CD1c-positive myeloid dendritic cell (primary cell): ENCODE data around the gene HIF1A.
"Not testable (repeated sequence)": the region's sequence is repeated elsewhere in the genome, so short reads cannot be mapped to it uniquely, and the experiment has no call there.

Experiments
- DNase-seq: peaks from one replicate; pipeline ENCODE4 v3.0.0-alpha.2; 2016; ENCODE audit errors: extremely low spot score

The HIF1A gene

GRCh38 chr14:61708693-61709092, 13.4 kb downstream of the HIF1A start:
- not testable (repeated sequence) for DNase-seq

DNA sequence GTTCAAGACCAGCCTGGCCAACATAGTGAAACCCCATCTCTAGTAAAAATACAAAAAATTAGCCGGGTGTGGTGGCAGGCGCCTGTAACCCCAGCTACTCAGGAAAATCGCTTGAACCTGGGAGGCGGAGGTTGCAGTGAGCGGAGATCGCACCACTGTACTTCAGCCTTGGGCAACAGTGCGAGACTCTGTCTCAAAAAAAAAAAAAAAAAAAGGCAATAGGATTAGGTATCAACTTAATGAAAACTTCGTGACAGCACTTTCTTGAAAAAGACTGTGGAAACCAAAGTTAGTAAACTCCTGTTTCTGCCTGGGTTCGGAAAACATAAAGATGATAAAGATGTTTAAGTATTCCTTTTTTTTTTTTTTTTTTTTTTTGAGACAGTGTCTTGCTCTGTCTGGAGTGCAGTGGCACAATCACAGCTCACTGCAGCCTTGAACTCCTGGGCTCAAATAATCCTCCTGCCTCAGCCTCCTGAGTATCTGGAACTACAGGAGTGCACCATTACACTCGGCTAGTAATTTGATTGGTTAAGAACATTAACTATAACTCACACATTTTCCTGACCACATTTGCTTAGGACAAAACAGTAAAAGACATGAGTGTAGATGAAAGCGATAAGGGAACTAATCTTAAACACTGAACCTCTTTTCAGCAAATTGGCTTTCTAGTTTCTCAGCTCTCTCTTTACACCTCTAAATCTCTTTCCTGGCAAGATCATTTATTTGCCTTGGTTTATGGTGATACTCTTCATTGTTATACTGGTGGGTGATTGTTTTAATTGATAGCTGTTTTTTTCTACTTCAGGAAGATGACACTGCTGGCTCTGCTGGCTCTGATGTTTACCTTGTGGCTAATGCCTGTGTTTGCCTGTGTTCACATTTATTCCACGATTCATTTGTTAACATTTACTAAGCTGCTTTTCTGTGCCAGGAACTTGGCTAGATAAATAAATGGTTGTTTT, 15.8 kb downstream of the HIF1A start:
- no peak for DNase-seq

DNA sequence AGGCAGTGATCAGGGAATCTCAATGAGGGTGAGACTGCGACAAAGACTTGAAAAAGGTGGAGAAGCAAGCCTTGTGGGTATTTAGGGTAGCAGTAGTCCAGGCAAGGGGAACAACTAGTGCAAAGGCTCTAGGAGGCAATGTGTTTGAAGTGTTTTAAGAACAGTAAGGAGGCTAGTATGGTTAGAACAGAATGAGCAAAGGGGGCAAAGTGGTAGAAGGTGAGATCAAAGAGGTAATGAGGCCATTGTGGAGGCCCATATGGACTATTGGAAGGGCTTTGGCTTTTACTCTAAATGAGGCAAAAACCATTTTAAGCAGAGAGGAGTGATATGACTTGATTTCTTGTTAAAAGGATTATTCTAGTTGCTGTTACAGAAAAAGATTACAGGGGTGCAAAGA, 16.8 kb downstream of the HIF1A start:
- DNase-seq = no peak

DNA sequence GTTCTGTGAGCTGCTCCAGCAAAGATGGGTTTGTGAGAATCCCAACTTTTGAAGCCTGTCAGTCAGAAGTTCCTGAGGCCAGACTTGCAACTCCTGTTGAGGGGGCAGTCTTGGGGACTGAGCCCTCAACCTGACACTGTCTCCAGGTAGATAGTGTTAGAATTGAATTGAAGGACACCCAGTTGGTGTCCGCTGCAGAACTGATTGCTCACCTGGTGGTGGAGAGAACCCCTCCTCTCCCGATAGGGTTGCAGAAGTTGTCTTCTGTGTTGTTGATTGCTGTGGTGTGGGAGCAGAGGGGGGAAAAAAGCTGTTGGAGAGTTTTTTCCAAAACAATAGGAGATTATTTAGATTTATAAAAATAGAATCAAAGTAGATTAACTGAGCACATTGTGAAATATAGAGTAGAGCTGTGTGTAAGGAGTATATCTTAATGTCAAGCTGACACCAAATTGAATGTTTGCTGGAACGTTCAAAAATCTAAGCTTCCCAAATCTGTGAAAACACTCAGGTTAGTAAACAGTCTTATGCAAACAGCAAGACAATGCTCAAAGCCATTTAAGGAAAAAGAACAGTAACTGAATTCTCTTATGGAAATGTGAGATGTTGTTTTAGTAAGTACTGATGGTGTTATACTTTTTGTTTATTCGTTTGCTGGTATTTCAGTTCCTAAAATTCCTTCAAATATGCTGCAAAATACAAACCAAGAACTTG, 18.6 kb downstream of the HIF1A start:
- no peak for DNase-seq

DNA sequence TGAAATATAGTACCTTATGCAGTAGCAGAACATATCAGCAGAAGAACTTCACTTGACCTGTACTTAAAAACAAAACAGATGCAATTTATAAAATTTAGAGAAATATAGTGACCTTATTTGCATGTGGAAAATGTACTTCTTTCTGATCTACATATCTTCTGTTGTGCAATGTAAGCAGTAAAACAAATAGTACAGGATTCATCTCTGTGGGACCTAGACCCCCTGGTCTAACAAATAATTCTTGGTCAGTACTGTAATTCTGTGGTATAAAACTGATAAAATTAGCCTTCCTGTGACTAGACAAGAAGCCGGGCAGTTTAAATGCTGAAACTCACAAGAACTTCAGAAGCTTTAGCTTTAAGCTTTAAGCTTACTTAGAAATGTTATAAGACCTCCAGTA, 21.6 kb downstream of the HIF1A start:
- no peak for DNase-seq

- DNase-seq = no peak
Observed at GRCh38 chr14:61718039-61718438, 22.7 kb downstream of the HIF1A start.

DNA sequence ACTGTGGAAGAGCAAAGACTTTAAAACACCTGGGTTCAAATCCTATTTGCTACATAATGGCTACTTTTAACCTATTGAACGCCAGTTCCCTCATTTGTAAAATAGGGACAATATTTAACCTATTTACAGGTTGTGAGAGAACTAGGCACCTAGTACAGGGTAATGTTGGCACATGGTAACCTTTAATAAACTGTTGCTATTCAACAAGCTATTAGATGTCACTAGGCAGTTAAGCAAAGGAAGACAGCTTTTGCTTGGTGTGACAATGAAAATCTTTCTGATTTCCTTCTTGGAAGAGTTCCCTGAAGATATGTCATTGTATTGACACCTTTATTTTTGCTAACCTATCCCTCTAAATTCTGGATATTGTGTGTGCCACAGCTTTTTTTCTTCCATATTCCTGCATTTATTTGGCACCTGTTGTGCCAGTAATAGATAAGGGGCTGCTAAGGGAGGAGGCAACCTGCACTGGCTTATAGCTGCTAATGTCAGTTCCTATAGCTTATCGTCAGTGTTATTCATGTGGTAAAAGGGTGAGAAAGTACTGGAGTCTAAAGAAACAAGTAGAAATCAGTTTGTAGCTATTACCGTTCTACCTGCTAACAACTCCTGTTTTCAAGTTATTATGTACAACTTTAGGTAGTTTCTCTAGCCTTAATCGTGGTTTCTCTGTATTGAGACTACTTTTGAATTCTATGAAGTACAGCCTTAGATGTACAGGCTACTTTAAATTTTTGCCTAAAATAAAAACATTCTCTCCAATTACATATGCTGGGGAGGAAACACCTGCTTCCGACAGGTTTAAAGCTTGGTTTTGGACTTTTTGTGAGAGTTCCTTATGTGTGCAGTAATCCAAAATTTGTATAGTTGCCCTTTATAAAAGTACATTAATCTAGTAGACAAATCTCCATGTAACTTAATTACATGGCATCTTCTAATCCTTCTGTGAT, 24.3 kb downstream of the HIF1A start:
- DNase-seq = no peak

- no peak for DNase-seq
Observed at GRCh38 chr14:61720294-61720661, 25.0 kb downstream of the HIF1A start.

GRCh38 chr14:61720741-61721140, 25.4 kb downstream of the HIF1A start:
- no peak for DNase-seq

DNA sequence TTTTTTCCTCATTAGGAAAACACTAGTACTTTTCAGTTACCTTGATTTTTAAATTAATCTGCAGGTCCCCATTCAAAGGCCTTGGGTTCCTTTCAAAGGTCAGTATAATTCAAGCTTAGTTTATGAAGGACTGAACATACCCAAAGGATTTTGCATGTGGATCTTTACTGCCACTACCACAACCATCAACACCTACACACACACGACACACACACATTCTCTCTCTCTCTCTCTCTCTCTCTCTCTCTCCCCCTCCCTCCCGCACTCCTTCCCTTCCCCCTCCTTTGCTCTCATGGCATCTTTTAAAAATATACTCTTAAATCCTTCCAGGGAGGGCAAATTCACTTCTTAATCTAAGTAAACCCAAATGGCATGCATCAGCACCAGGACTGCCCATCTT, 28.8 kb downstream of the HIF1A start:
- DNase-seq = no peak

DNA sequence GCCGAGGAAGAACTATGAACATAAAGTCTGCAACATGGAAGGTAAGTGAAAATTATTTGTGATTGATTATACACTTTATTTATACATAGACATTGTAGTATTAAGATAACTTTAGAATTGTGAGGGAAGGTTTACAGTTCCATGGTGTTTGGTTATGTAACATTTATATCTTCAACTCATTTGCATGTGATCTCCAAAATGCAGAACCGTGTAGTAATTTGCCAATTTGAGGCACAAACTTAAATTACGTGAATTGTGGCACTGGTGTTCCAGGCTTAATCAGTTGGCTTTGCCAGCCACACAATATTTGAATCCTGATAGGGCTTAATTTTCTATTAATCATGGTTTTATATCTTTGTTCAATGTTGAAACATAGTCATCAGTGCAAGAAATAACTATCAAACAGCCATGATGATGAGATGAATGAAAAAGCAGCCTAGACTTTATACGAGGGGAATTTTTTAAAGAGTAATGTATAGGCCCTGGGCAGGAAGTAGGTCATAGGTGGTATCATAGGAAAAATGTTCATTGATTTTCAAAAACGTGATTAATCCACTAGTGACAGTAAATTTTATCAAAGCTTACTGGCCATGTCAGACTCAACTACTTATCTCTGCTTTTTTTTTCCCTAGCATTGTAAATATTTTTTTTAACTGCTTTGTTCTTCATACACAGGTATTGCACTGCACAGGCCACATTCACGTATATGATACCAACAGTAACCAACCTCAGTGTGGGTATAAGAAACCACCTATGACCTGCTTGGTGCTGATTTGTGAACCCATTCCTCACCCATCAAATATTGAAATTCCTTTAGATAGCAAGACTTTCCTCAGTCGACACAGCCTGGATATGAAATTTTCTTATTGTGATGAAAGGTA, 31.7 kb downstream of the HIF1A start:
- DNase-seq = no peak

- peak; percentile 36 for DNase-seq
Observed at GRCh38 chr14:61730756-61731373, 35.6 kb downstream of the HIF1A start.

- DNase-seq = no peak
Observed at GRCh38 chr14:61733972-61734371, 38.7 kb downstream of the HIF1A start.

GRCh38 chr14:61736751-61737150, 41.4 kb downstream of the HIF1A start:
- no peak for DNase-seq

DNA sequence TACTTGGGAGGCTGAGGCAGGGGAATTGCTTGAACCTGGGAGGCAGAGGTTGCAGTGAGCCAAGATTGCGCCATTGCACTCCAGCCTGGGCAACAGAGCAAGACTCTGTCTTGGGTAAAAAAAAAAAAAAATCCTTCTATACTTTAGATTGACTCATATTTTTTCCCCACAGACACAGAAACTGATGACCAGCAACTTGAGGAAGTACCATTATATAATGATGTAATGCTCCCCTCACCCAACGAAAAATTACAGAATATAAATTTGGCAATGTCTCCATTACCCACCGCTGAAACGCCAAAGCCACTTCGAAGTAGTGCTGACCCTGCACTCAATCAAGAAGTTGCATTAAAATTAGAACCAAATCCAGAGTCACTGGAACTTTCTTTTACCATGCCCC, 42.6 kb downstream of the HIF1A start:
- DNase-seq = peak; percentile 52

- no peak for DNase-seq
Observed at GRCh38 chr14:61739133-61739532, 43.8 kb downstream of the HIF1A start.

- no peak for DNase-seq
Observed at GRCh38 chr14:61742371-61742770, 47.1 kb downstream of the HIF1A start.

GRCh38 chr14:61744238-61744637, 48.9 kb downstream of the HIF1A start:
- no peak for DNase-seq

DNA sequence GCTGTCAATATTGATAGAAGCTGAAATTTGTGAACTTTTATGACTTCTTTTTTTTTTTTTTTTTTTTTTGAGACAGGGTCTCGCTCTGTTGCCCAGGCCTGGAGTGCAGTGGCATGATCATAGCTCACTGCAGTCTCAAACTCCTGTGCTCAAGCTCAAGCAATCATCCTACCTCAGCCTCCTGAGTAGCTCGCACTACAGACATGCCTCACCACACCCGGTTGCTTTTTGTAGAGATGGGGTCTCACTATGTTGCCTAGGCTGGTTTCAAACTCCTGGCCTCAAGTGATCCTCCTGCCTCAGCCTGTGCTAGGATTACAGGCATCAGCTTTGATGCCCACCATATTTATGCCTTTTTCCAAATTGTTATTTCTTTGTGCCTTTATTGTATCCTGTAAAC, 51.0 kb downstream of the HIF1A start:
- DNase-seq = not testable (repeated sequence)

GRCh38 chr14:61746881-61747280, 51.6 kb downstream of the HIF1A start:
- no peak for DNase-seq
